Measurements from ENCODE around the gene RYR1. TPM values are rescaled to one million over a fixed set of nuclear protein-coding genes. Genes with fewer than 3 reads are reported as not detected.

RYR1 gene
- total RNA-seq, 1 donor from 2014 or later = 0.32 TPM

GRCh38 chr19:38519988-38520387, 86.5 kb downstream of the RYR1 start:
- TF ChIP-seq CTCF (IDR thresholded peaks at IDR 0.05) = no peak
- Mint-ChIP-seq H3K27me3 (ENCODE audit: low read depth) (peaks cover 15% of the 10 kb centered on the region), H3K27ac (ENCODE audit: unreplicated experiment) (no peak overlapping the region), H3K9me3 (ENCODE audit: low read depth) (no peaks in the 10 kb centered on the region), H3K4me3 (ENCODE audit: unreplicated experiment) (no peak overlapping the region), H3K4me1 (ENCODE audit: low read depth) (peaks cover 1% of the 10 kb centered on the region), H3K36me3 (ENCODE audit: low read depth) (no peaks in the 10 kb centered on the region)
- DNase-seq (ENCODE audit: low spot score) = no peak

- TF ChIP-seq CTCF (IDR thresholded peaks at IDR 0.05) = no peak
- H3K4me1 Mint-ChIP-seq (ENCODE audit: low read depth) = no peaks in the 10 kb centered on the region
- no peak overlapping the region for H3K27ac Mint-ChIP-seq (ENCODE audit: unreplicated experiment)
- H3K9me3 Mint-ChIP-seq (ENCODE audit: low read depth) = no peaks in the 10 kb centered on the region
- peaks cover 10% of the 10 kb centered on the region for H3K27me3 Mint-ChIP-seq (ENCODE audit: low read depth)
- H3K36me3 Mint-ChIP-seq (ENCODE audit: low read depth) = no peaks in the 10 kb centered on the region
- DNase-seq (ENCODE audit: low spot score) = no peak
- H3K4me3 Mint-ChIP-seq (ENCODE audit: unreplicated experiment) = no peak overlapping the region
Measured at GRCh38 chr19:38522915-38523314, 89.4 kb downstream of the RYR1 start.

- Mint-ChIP-seq H3K9me3 (ENCODE audit: low read depth) (no peaks in the 10 kb centered on the region), H3K27ac (ENCODE audit: unreplicated experiment) (no peak overlapping the region), H3K4me1 (ENCODE audit: low read depth) (no peaks in the 10 kb centered on the region)
Measured at GRCh38 chr19:38523319-38523718, 89.8 kb downstream of the RYR1 start.

GRCh38 chr19:38524369-38524768, 90.9 kb downstream of the RYR1 start:
- TF ChIP-seq CTCF (IDR thresholded peaks at IDR 0.05) = no peak
- no peak overlapping the region for H3K27ac Mint-ChIP-seq (ENCODE audit: unreplicated experiment)
- no peaks in the 10 kb centered on the region for H3K9me3 Mint-ChIP-seq (ENCODE audit: low read depth)
- H3K4me3 Mint-ChIP-seq (ENCODE audit: unreplicated experiment) = no peak overlapping the region
- no peaks in the 10 kb centered on the region for H3K4me1 Mint-ChIP-seq (ENCODE audit: low read depth)
- no peak for DNase-seq (ENCODE audit: low spot score)
- H3K27me3 Mint-ChIP-seq (ENCODE audit: low read depth) = peaks cover 9% of the 10 kb centered on the region
- H3K36me3 Mint-ChIP-seq (ENCODE audit: low read depth) = no peaks in the 10 kb centered on the region

More at GRCh38 chr19:38523319-38523718, 89.8 kb downstream of the RYR1 start:
- Mint-ChIP-seq H3K36me3 (ENCODE audit: low read depth) (no peaks in the 10 kb centered on the region), H3K27me3 (ENCODE audit: low read depth) (peaks cover 9% of the 10 kb centered on the region), H3K4me3 (ENCODE audit: unreplicated experiment) (no peak overlapping the region)
- DNase-seq (ENCODE audit: low spot score) = no peak
- TF ChIP-seq CTCF (IDR thresholded peaks at IDR 0.05) = no peak

- Mint-ChIP-seq H3K36me3 (ENCODE audit: low read depth) (no peaks in the 10 kb centered on the region), H3K27me3 (ENCODE audit: low read depth) (peaks cover 7% of the 10 kb centered on the region), H3K9me3 (ENCODE audit: low read depth) (no peaks in the 10 kb centered on the region), H3K4me1 (ENCODE audit: low read depth) (no peaks in the 10 kb centered on the region), H3K27ac (ENCODE audit: unreplicated experiment) (no peak overlapping the region), H3K4me3 (ENCODE audit: unreplicated experiment) (no peak overlapping the region)
- DNase-seq (ENCODE audit: low spot score) = no peak
- TF ChIP-seq CTCF (IDR thresholded peaks at IDR 0.05) = no peak
Measured at GRCh38 chr19:38524994-38525634, 91.6 kb downstream of the RYR1 start.
